Activated T-cell treated with anti-CD3 and anti-CD28 coated beads, Interleukin-2, amount 50 U/mL, for 72 hours (primary cell): ENCODE results near the gene MEX3B. TPM values are rescaled to one million over a fixed set of nuclear protein-coding genes. Genes with fewer than 3 reads are reported as not detected.
"Not testable (repeated sequence)": the region's sequence is repeated elsewhere in the genome, so short reads cannot be mapped to it uniquely, and the experiment has no call there.

ENCODE experiments used
- ATAC-seq, 2 donors: fragments of 150-1000 bp; cut with Tn5 transposase; replicated peaks in 1 of 2; 2 replicates each; pipeline ENCODE4 v1.10.0; 2021; ENCODE audit warnings: moderate library complexity in 2 of 2, mild to moderate bottlenecking in 1 of 2
- DNase-seq, 2 donors: peaks; one replicate each; pipeline ENCODE4 v3.0.0; 2021 to 2022; ENCODE audit warnings: mixed read lengths in 1 of 2
- H3K27ac Mint-ChIP-seq: one replicate; pipeline ENCODE4 v1.8.0; 2022; ENCODE audit warnings: mild to moderate bottlenecking, moderate library complexity, mixed read lengths
- H3K27me3 Mint-ChIP-seq: one replicate; pipeline ENCODE4 v1.8.0; 2022; ENCODE audit warnings: low read depth, mixed read lengths
- H3K36me3 Mint-ChIP-seq, 2 donors: one replicate each; pipeline ENCODE4 v1.8.0; 2022; ENCODE audit warnings: mixed read lengths in 2 of 2, mild to moderate bottlenecking in 1 of 2; ENCODE audit not compliant: insufficient read depth in 2 of 2
- H3K4me1 Mint-ChIP-seq: one replicate; pipeline ENCODE4 v1.8.0; 2022; ENCODE audit warnings: low read depth, mixed read lengths
- H3K4me3 Mint-ChIP-seq, 2 donors: one replicate each; pipeline ENCODE4 v1.8.0; 2022; ENCODE audit warnings: mild to moderate bottlenecking in 2 of 2, mixed read lengths in 2 of 2, moderate library complexity in 2 of 2
- H3K9me3 Mint-ChIP-seq, 2 donors: one replicate each; pipeline ENCODE4 v1.8.0; 2022; ENCODE audit warnings: mixed read lengths in 2 of 2
- total RNA-seq, 2 donors: library from RNA; stranded (reverse); gene quantifications; one replicate each; pipeline ENCODE4 v1.2.3, GENCODE V29; 2022

The MEX3B gene
- total RNA-seq, 2 donors from 2014 or later: 0.72 to 1.4 TPM

- peaks cover 20% of the 10 kb centered on the region for H3K27me3 Mint-ChIP-seq
- H3K4me1 Mint-ChIP-seq: peaks cover 21% of the 10 kb centered on the region
- H3K4me3 Mint-ChIP-seq: peak overlapping the region; percentile 92 to 94
- H3K36me3 Mint-ChIP-seq: no peaks in the 10 kb centered on the region
- H3K9me3 Mint-ChIP-seq: no peaks in the 10 kb centered on the region
- no peak overlapping the region for H3K27ac Mint-ChIP-seq
- DNase-seq (peak; percentile 28 to 48), ATAC-seq (no peak)
Measured at GRCh38 chr15:82044373-82045178, 1.2 kb downstream of the MEX3B start.

DNA sequence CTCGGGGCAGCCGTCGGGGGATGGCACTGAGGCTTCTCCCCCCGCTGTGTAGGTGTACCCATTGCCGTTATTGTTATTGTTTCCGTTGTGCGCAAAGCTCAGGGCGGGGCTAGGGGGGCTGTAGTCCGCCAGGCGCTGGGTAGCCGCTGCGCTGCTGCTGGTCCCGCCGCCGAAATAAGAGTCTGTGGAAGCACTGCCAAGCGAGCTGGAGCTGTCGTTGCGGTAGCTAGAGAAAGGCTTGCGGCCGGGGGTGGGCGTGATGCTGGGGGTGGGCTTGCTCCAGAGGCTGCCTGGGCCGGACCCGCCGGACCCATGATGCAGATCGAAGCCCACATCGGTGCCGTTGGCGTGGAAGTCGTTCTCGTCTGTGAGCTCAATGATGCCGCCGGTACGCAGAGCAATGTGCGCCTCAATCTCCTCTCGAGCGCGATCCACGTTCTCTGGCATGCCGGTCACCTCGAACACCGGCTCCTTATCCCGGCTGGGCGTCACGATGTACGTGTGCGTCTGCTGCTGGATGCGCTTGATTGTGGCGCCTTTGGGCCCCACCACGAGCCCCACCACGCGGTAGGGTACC, 1.9 kb downstream of the MEX3B start:
- H3K36me3 Mint-ChIP-seq: no peaks in the 10 kb centered on the region
- H3K4me3 Mint-ChIP-seq: peak overlapping the region; percentile 92 to 94
- H3K27me3 Mint-ChIP-seq: peaks cover 14% of the 10 kb centered on the region
- DNase-seq (no peak), ATAC-seq (no peak)
- no peaks in the 10 kb centered on the region for H3K9me3 Mint-ChIP-seq
- peaks cover 21% of the 10 kb centered on the region for H3K4me1 Mint-ChIP-seq
- no peak overlapping the region for H3K27ac Mint-ChIP-seq

DNA sequence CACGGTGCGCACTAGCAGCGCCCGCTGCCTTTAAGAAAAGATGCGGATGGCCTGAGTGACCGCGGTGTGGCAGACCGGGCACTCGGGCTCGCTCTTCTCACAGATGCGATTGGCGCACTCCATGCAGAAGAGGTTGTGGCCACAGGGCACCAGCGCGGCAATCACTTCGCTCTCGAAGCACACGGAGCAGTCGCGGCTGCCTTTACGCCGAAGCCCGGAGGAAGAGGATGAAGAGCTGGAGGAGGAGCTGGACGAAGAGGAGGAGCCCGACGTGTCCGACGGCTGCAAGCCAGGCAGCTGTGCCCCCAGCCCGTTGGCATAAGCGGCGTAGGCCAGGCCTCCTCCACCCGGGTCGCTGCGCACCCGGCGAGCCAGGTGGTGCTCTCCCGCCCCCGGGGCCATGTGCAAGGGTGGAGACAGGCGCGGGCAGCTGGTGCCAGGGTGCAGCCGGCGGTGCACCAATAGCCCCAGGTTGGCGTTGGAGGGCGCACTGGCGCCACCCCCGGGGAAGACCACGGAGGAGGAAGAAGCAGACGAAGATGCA, 2.6 kb downstream of the MEX3B start:
- Mint-ChIP-seq H3K4me1 (peaks cover 20% of the 10 kb centered on the region), H3K27ac (no peak overlapping the region), H3K4me3 (peak overlapping the region; percentile 53 to 77), H3K36me3 (no peaks in the 10 kb centered on the region), H3K27me3 (peaks cover 8% of the 10 kb centered on the region), H3K9me3 (no peaks in the 10 kb centered on the region)
- DNase-seq (no peak), ATAC-seq (no peak)

DNA sequence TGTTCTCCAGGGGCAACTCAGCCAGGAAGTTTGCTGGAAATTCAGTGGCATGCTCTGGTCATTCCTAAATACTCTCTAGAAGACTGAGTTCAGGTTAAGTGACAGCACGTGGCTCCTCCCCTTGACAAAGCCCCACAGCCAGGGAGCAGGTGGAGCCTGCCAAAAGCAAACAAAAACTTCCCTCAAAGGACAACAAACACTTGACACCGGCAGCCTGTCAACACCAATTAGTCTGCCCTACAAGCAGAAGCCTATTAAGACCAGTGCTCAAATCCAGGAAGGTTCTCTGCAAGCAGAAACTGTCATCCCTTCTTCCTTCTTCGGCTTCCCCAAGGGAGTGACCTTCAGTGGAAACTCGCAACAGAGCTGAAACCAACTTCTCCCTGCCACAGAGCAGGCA, 5.0 kb downstream of the MEX3B start:
- no peak overlapping the region for H3K4me3 Mint-ChIP-seq
- no peaks in the 10 kb centered on the region for H3K36me3 Mint-ChIP-seq
- H3K27me3 Mint-ChIP-seq: no peaks in the 10 kb centered on the region
- no peak for ATAC-seq
- H3K27ac Mint-ChIP-seq: no peak overlapping the region
- no peak for DNase-seq
- peaks cover 10% of the 10 kb centered on the region for H3K4me1 Mint-ChIP-seq
- no peaks in the 10 kb centered on the region for H3K9me3 Mint-ChIP-seq

- H3K4me3 Mint-ChIP-seq: no peak overlapping the region
- H3K4me1 Mint-ChIP-seq: peaks cover 10% of the 10 kb centered on the region
- no peaks in the 10 kb centered on the region for H3K27me3 Mint-ChIP-seq
- H3K9me3 Mint-ChIP-seq: no peaks in the 10 kb centered on the region
- ATAC-seq (no peak), DNase-seq (no peak)
- no peak overlapping the region for H3K27ac Mint-ChIP-seq
- H3K36me3 Mint-ChIP-seq: no peaks in the 10 kb centered on the region
Measured at GRCh38 chr15:82040390-82040789, 5.4 kb downstream of the MEX3B start.

GRCh38 chr15:82039871-82040270, 5.9 kb downstream of the MEX3B start:
- Mint-ChIP-seq H3K4me3 (no peak overlapping the region), H3K4me1 (peaks cover 10% of the 10 kb centered on the region), H3K9me3 (no peaks in the 10 kb centered on the region), H3K27me3 (no peaks in the 10 kb centered on the region), H3K27ac (no peak overlapping the region), H3K36me3 (no peaks in the 10 kb centered on the region)
- DNase-seq: no peak
- no peak for ATAC-seq

- ATAC-seq (no peak), DNase-seq (no peak)
- no peaks in the 10 kb centered on the region for H3K36me3 Mint-ChIP-seq
- no peaks in the 10 kb centered on the region for H3K27me3 Mint-ChIP-seq
- H3K27ac Mint-ChIP-seq: no peak overlapping the region
- no peaks in the 10 kb centered on the region for H3K9me3 Mint-ChIP-seq
- H3K4me1 Mint-ChIP-seq: no peaks in the 10 kb centered on the region
- no peak overlapping the region for H3K4me3 Mint-ChIP-seq
Measured at GRCh38 chr15:82036461-82036860, 9.4 kb downstream of the MEX3B start.

DNA sequence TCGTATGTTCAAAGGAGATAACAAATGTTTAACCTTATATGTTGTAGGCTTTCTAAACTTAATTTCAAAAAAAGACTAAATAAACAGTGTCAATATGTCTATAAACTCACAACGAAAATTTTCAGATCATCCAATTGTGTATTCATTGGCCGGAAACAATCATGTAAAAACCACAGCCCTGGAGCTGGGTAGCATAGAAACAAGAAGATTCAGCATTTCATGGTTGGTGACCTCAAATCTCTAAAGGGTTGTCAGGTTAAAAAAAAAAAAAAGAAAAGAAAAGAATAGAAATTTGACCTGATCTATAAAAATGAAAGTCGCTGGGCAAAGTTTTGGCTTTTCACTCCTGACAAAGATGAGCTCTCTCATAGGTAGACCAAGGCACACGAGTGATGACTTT, 13.9 kb downstream of the MEX3B start:
- no peaks in the 10 kb centered on the region for H3K36me3 Mint-ChIP-seq
- ATAC-seq: no peak
- no peak overlapping the region for H3K4me3 Mint-ChIP-seq
- no peaks in the 10 kb centered on the region for H3K9me3 Mint-ChIP-seq
- DNase-seq: no peak
- H3K27me3 Mint-ChIP-seq: no peaks in the 10 kb centered on the region
- no peak overlapping the region for H3K27ac Mint-ChIP-seq
- H3K4me1 Mint-ChIP-seq: no peaks in the 10 kb centered on the region

- no peak for DNase-seq
- Mint-ChIP-seq H3K27ac (no peak overlapping the region), H3K36me3 (no peaks in the 10 kb centered on the region), H3K27me3 (no peaks in the 10 kb centered on the region), H3K9me3 (no peaks in the 10 kb centered on the region), H3K4me3 (no peak overlapping the region), H3K4me1 (no peaks in the 10 kb centered on the region)
- no peak for ATAC-seq
Measured at GRCh38 chr15:82030176-82030575, 15.6 kb downstream of the MEX3B start.

DNA sequence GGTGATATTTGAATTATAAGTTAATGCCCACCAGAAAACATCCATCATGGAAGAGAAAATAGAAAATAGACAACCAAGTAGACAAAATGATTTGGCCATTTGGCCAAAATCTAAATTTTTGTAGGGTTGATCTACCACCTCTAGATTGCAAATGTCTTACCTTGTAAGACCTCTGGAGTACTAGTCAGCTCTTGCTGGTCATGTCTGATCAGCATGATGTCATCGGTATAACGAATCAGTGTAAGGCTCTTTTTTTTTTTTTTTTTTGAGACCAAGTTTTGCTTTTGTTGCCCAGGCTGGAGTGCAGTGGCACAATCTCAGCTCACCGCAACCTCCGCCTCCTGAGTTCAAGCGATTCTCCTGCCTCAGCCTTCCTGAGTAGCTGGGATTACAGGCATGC, 17.7 kb downstream of the MEX3B start:
- H3K36me3 Mint-ChIP-seq, H3K4me3 Mint-ChIP-seq, H3K9me3 Mint-ChIP-seq, ATAC-seq, DNase-seq, H3K27me3 Mint-ChIP-seq, H3K27ac Mint-ChIP-seq, H3K4me1 Mint-ChIP-seq: not testable (repeated sequence)

- no peak overlapping the region for H3K4me3 Mint-ChIP-seq
- DNase-seq (no peak), ATAC-seq (no peak)
- H3K27ac Mint-ChIP-seq: no peak overlapping the region
- peaks cover 20% of the 10 kb centered on the region for H3K27me3 Mint-ChIP-seq
- peaks cover 0 to 3% of the 10 kb centered on the region in 2 donors for H3K9me3 Mint-ChIP-seq
- H3K4me1 Mint-ChIP-seq: peaks cover 5% of the 10 kb centered on the region
- H3K36me3 Mint-ChIP-seq: no peaks in the 10 kb centered on the region
Measured at GRCh38 chr15:82021992-82022391, 23.8 kb downstream of the MEX3B start.

GRCh38 chr15:82020625-82021394, 25.0 kb downstream of the MEX3B start:
- H3K9me3 Mint-ChIP-seq: peaks cover 0 to 3% of the 10 kb centered on the region in 2 donors
- peaks cover 5% of the 10 kb centered on the region for H3K4me1 Mint-ChIP-seq
- no peaks in the 10 kb centered on the region for H3K36me3 Mint-ChIP-seq
- no peak overlapping the region for H3K27ac Mint-ChIP-seq
- H3K4me3 Mint-ChIP-seq: no peak overlapping the region
- H3K27me3 Mint-ChIP-seq: peaks cover 20% of the 10 kb centered on the region
- ATAC-seq (no peak), DNase-seq (no peak)

- Mint-ChIP-seq H3K27ac (no peak overlapping the region), H3K4me1 (peaks cover 5% of the 10 kb centered on the region), H3K9me3 (no peaks in the 10 kb centered on the region), H3K4me3 (no peak overlapping the region), H3K27me3 (peaks cover 20% of the 10 kb centered on the region), H3K36me3 (no peaks in the 10 kb centered on the region)
- no peak for ATAC-seq
- DNase-seq: no peak
Measured at GRCh38 chr15:82018201-82018600, 27.6 kb downstream of the MEX3B start.
